MV-4-11 (cell line): ENCODE measurements around the gene METTL25B.

Source experiments
- DNase-seq: peaks from one replicate; lab custom pipeline; 2025; lab: John Stamatoyannopoulos, UW

Gene METTL25B

GRCh38 chr1:156727926-156728598 lies at the start of gene METTL25B:
Gene METTL25B, plus strand, starts transcription at chr1:156728469. Its CDS starts 636 bp downstream, at chr1:156729105.
- peak; percentile 78 for DNase-seq

- DNase-seq: no peak
These were observed 48.2 kb upstream of the METTL25B start for GRCh38 chr1:156680056-156680455.

- no peak for DNase-seq
These were observed 46.9 kb upstream of the METTL25B start for GRCh38 chr1:156681196-156681960.

GRCh38 chr1:156682166-156682890 lies 45.9 kb upstream of the METTL25B start:
- no peak for DNase-seq

GRCh38 chr1:156684227-156684782 lies 44.0 kb upstream of the METTL25B start:
- peak; percentile 41 for DNase-seq

GRCh38 chr1:156689035-156689952 lies 39.0 kb upstream of the METTL25B start:
- DNase-seq: peak; percentile 58

GRCh38 chr1:156689953-156690674 lies 38.2 kb upstream of the METTL25B start:
- DNase-seq: no peak

- DNase-seq: no peak
These were observed 37.6 kb upstream of the METTL25B start for GRCh38 chr1:156690675-156691036.

- no peak for DNase-seq
These were observed 37.1 kb upstream of the METTL25B start for GRCh38 chr1:156691191-156691590.

- no peak for DNase-seq
These were observed 36.4 kb upstream of the METTL25B start for GRCh38 chr1:156691665-156692440.

- no peak for DNase-seq
These were observed 35.8 kb upstream of the METTL25B start for GRCh38 chr1:156692441-156692924.

GRCh38 chr1:156692925-156693847 lies 35.1 kb upstream of the METTL25B start:
- no peak for DNase-seq

GRCh38 chr1:156693848-156694689 lies 34.2 kb upstream of the METTL25B start:
- no peak for DNase-seq

GRCh38 chr1:156694690-156694962 lies 33.6 kb upstream of the METTL25B start:
- no peak for DNase-seq

GRCh38 chr1:156696755-156697154 lies 31.5 kb upstream of the METTL25B start:
- no peak for DNase-seq

- DNase-seq: no peak
These were observed 30.8 kb upstream of the METTL25B start for GRCh38 chr1:156697481-156697880.

GRCh38 chr1:156698995-156699394 lies 29.3 kb upstream of the METTL25B start:
- DNase-seq: no peak
